ENCODE data around the gene IQCH.

The IQCH gene

DNA sequence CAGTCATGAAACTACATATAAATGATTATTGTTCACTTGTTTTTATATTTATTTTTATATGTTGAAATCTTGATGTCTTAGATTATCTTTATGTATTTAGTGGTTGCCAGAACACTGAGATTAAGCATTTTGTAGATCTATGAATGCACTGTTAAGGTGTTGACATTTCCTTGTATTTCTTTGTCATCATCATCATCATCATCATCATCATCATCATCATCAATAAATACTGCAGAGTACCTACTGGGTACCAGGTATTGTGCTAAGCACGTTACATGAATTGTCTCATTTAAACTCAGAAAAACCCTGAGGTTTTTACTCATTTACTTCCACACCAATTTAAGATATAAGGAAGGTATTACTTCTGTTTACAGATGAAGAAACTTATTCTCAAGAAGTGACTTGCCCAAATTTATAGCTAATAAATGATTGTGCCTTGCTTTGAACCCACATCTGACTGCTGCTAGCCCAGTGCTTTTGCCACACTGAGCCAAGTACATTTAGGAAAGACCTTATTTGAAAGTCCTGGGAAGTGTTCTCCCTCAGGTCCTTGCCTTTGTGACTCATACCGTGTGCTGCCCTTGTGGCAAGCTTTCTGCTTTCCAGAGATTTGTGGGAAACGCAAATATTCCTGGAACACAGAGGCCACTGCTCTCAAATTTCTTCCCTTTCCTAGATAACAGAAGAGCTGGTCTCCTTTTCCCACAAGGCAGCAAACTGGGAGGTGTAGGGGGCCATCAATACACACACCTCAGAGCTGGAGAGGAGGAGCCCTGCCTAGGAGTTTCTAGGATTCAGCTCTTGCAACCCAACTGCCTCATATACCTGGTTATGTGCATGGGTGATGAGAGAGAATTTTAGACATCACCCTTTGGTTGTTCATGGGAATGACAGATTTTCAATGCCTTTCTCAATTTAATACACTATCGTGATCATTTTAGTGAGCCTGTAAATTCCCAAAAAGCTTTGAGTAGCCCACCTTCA is 150.9 kb downstream of the IQCH start:
- no peaks in the 10 kb centered on the region for H3K27me3 ChIP-seq (ENCODE audit: insufficient read depth, low read length)
- H3K4me1 ChIP-seq (ENCODE audit: insufficient read depth, low read length) = peaks cover 23% of the 10 kb centered on the region; the same call in 1 of the 2 replicates
- H3K27ac ChIP-seq (ENCODE audit: low read length) = no peak overlapping the region
- no peaks in the 10 kb centered on the region for H3K9me3 ChIP-seq (ENCODE audit: insufficient read depth, low read depth, low read length)
- H3K36me3 ChIP-seq (ENCODE audit: insufficient read depth, low read depth, low read length) = no peaks in the 10 kb centered on the region
- no peak overlapping the region for H3K4me3 ChIP-seq (ENCODE audit: low read length)
- H3K9ac ChIP-seq (ENCODE audit: low read depth, low read length) = no peak overlapping the region

GRCh38 chr15:67406257-67406861 is 151.8 kb downstream of the IQCH start:
- H3K4me3 ChIP-seq (ENCODE audit: low read length) = no peak overlapping the region
- no peaks in the 10 kb centered on the region for H3K9me3 ChIP-seq (ENCODE audit: insufficient read depth, low read depth, low read length)
- no peaks in the 10 kb centered on the region for H3K36me3 ChIP-seq (ENCODE audit: insufficient read depth, low read depth, low read length)
- H3K9ac ChIP-seq (ENCODE audit: low read depth, low read length) = no peak overlapping the region
- no peaks in the 10 kb centered on the region for H3K27me3 ChIP-seq (ENCODE audit: insufficient read depth, low read length)
- peaks cover 23% of the 10 kb centered on the region; the same call in 1 of the 2 replicates for H3K4me1 ChIP-seq (ENCODE audit: insufficient read depth, low read length)
- no peak overlapping the region for H3K27ac ChIP-seq (ENCODE audit: low read length)

DNA sequence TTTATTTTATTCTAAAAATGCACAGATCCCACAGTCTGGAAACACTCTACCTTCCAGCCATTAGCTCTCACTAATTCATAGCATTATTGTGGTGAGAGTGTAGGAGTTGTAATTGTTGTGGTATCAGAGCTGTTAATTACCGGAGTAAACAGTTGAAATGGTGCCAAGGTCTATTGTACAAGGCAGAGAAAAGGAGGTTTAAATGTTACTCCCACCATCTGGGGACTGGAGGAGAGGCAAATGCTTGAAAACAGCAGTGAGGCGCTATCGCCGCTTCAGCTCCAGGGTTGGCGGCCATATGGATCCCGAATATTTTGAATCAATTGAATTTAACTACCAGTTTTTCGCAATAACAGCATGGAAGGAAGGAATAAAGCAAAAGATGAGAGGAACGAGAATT is 153.2 kb downstream of the IQCH start:
- H3K9ac ChIP-seq (ENCODE audit: low read depth, low read length) = no peak overlapping the region
- H3K4me3 ChIP-seq (ENCODE audit: low read length) = no peak overlapping the region
- no peaks in the 10 kb centered on the region for H3K36me3 ChIP-seq (ENCODE audit: insufficient read depth, low read depth, low read length)
- H3K9me3 ChIP-seq (ENCODE audit: insufficient read depth, low read depth, low read length) = no peaks in the 10 kb centered on the region
- H3K27me3 ChIP-seq (ENCODE audit: insufficient read depth, low read length) = no peaks in the 10 kb centered on the region
- peaks cover 23% of the 10 kb centered on the region; the same call in 1 of the 2 replicates for H3K4me1 ChIP-seq (ENCODE audit: insufficient read depth, low read length)
- H3K27ac ChIP-seq (ENCODE audit: low read length) = no peak overlapping the region

GRCh38 chr15:67409175-67409574 is 154.6 kb downstream of the IQCH start:
- H3K9ac ChIP-seq (ENCODE audit: low read depth, low read length) = no peak overlapping the region
- H3K9me3 ChIP-seq (ENCODE audit: insufficient read depth, low read depth, low read length) = no peaks in the 10 kb centered on the region
- H3K27ac ChIP-seq (ENCODE audit: low read length) = no peak overlapping the region

DNA sequence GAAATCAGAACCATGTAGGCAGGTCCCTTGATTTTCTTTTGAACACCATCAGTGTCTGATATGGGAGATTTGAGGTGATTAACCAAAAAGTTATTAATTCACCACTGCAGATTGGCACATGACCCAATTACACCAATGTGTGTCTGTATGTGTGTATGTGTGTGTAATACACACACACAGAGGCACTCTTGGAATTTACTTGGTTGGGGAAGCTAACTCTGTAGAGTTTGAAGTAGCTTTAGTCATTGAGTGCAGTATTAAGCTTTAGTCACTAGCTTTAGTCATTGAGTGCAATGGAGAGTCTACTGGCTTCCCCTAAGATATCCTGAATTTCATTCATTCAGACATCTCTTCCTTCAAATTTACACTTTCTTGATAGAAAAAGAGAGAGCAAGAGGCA is 156.9 kb downstream of the IQCH start:
- Histone ChIP-seq H3K4me3 (ENCODE audit: low read length) (no peak overlapping the region), H3K9me3 (ENCODE audit: insufficient read depth, low read depth, low read length) (no peaks in the 10 kb centered on the region), H3K36me3 (ENCODE audit: insufficient read depth, low read depth, low read length) (no peaks in the 10 kb centered on the region), H3K27ac (ENCODE audit: low read length) (no peak overlapping the region), H3K27me3 (ENCODE audit: insufficient read depth, low read length) (no peaks in the 10 kb centered on the region), H3K4me1 (ENCODE audit: insufficient read depth, low read length) (peaks cover 18% of the 10 kb centered on the region; the same call in 1 of the 2 replicates), H3K9ac (ENCODE audit: low read depth, low read length) (no peak overlapping the region)

More at GRCh38 chr15:67409175-67409574, 154.6 kb downstream of the IQCH start:
- Histone ChIP-seq H3K36me3 (ENCODE audit: insufficient read depth, low read depth, low read length) (no peaks in the 10 kb centered on the region), H3K4me1 (ENCODE audit: insufficient read depth, low read length) (peaks cover 18% of the 10 kb centered on the region; the same call in 1 of the 2 replicates), H3K27me3 (ENCODE audit: insufficient read depth, low read length) (no peaks in the 10 kb centered on the region), H3K4me3 (ENCODE audit: low read length) (no peak overlapping the region)

- H3K27me3 ChIP-seq (ENCODE audit: insufficient read depth, low read length) = no peaks in the 10 kb centered on the region; the same call in 1 of the 2 replicates
Measured at GRCh38 chr15:67413770-67414390, 159.3 kb downstream of the IQCH start.

DNA sequence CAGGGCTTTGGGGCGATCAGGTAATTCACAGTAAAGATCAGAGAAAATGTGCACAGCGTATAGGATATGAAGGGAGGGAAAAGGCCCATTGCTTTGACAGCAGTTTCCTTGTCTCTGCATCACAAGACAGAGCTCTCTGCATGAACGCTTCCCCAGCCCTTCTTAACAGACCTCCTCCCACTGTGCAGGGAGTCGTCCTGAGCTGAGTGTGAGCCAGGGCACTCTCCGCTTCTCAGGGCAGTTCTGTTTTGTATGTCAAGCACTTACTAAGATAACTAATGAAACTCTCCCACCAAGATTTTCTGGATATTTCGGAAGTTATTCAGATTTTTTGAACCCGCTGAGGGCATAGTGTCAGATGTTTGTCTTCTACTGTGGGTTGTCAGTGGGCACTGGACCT is 160.6 kb downstream of the IQCH start:
- Histone ChIP-seq H3K27me3 (ENCODE audit: insufficient read depth, low read length) (no peaks in the 10 kb centered on the region; the same call in 1 of the 2 replicates), H3K4me1 (ENCODE audit: insufficient read depth, low read length) (no peaks in the 10 kb centered on the region), H3K4me3 (ENCODE audit: low read length) (no peak overlapping the region), H3K36me3 (ENCODE audit: insufficient read depth, low read depth, low read length) (no peaks in the 10 kb centered on the region), H3K9ac (ENCODE audit: low read depth, low read length) (no peak overlapping the region), H3K9me3 (ENCODE audit: insufficient read depth, low read depth, low read length) (no peaks in the 10 kb centered on the region), H3K27ac (ENCODE audit: low read length) (no peak overlapping the region)

More at GRCh38 chr15:67413770-67414390, 159.3 kb downstream of the IQCH start:
- no peaks in the 10 kb centered on the region for H3K9me3 ChIP-seq (ENCODE audit: insufficient read depth, low read depth, low read length)
- H3K36me3 ChIP-seq (ENCODE audit: insufficient read depth, low read depth, low read length) = no peaks in the 10 kb centered on the region
- no peak overlapping the region for H3K4me3 ChIP-seq (ENCODE audit: low read length)
- H3K4me1 ChIP-seq (ENCODE audit: insufficient read depth, low read length) = peaks cover 6% of the 10 kb centered on the region; the same call in 1 of the 2 replicates
- no peak overlapping the region for H3K9ac ChIP-seq (ENCODE audit: low read depth, low read length)
- H3K27ac ChIP-seq (ENCODE audit: low read length) = no peak overlapping the region

GRCh38 chr15:67416891-67417290 is 162.3 kb downstream of the IQCH start:
- H3K27ac ChIP-seq (ENCODE audit: low read length) = no peak overlapping the region
- H3K36me3 ChIP-seq (ENCODE audit: insufficient read depth, low read depth, low read length) = no peaks in the 10 kb centered on the region
- no peaks in the 10 kb centered on the region for H3K4me1 ChIP-seq (ENCODE audit: insufficient read depth, low read length)
- H3K4me3 ChIP-seq (ENCODE audit: low read length) = no peak overlapping the region
- H3K9me3 ChIP-seq (ENCODE audit: insufficient read depth, low read depth, low read length) = no peaks in the 10 kb centered on the region
- H3K27me3 ChIP-seq (ENCODE audit: insufficient read depth, low read length) = no peaks in the 10 kb centered on the region; the same call in 1 of the 2 replicates
- no peak overlapping the region for H3K9ac ChIP-seq (ENCODE audit: low read depth, low read length)

DNA sequence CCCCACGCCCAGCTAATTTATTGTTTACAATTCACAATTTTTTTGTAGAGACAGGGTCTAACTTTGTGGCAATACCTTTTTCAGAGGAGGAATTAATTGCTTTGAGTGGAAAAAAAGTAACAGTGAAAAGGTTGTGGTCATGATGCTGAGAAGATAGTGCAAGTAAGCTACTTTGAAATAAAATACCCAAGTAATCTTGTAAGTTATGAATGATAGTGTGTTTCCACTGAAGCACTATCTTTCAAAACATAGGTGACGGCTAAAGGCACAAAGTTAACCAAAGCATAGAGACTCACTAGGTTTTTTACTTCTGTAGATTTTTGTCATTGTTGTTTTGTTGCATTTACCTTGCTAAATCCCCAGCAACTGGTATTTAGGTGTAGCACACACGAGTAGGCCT is 165.1 kb downstream of the IQCH start:
- H3K4me1 ChIP-seq (ENCODE audit: insufficient read depth, low read length) = no peaks in the 10 kb centered on the region
- no peak overlapping the region for H3K9ac ChIP-seq (ENCODE audit: low read depth, low read length)
- no peaks in the 10 kb centered on the region for H3K9me3 ChIP-seq (ENCODE audit: insufficient read depth, low read depth, low read length)
- no peaks in the 10 kb centered on the region; the same call in 1 of the 2 replicates for H3K27me3 ChIP-seq (ENCODE audit: insufficient read depth, low read length)
- no peaks in the 10 kb centered on the region for H3K36me3 ChIP-seq (ENCODE audit: insufficient read depth, low read depth, low read length)
- no peak overlapping the region for H3K4me3 ChIP-seq (ENCODE audit: low read length)
- H3K27ac ChIP-seq (ENCODE audit: low read length) = no peak overlapping the region

DNA sequence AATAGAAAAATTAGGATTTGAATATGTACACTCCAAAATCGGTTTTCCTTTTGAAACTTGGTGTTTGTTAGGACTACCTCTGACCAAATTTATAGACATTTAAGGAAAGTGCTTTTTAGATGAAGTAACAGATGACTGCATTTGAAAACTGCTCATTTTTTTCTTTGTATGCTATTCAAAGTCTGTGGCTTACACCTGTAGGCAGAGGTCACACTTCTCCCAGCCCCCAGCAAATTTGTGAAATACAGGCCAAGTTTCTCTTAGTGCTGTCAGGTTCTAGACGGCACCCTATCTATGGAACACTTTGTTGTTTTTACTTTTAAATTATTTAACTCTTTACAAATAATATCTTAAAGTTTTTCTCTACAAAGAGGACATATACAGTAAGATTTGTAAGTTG is 165.6 kb downstream of the IQCH start:
- no peaks in the 10 kb centered on the region; the same call in 1 of the 2 replicates for H3K27me3 ChIP-seq (ENCODE audit: insufficient read depth, low read length)
- no peak overlapping the region for H3K9ac ChIP-seq (ENCODE audit: low read depth, low read length)
- H3K27ac ChIP-seq (ENCODE audit: low read length) = no peak overlapping the region
- no peaks in the 10 kb centered on the region for H3K9me3 ChIP-seq (ENCODE audit: insufficient read depth, low read depth, low read length)
- H3K4me3 ChIP-seq (ENCODE audit: low read length) = no peak overlapping the region
- no peaks in the 10 kb centered on the region for H3K36me3 ChIP-seq (ENCODE audit: insufficient read depth, low read depth, low read length)
- no peaks in the 10 kb centered on the region for H3K4me1 ChIP-seq (ENCODE audit: insufficient read depth, low read length)

DNA sequence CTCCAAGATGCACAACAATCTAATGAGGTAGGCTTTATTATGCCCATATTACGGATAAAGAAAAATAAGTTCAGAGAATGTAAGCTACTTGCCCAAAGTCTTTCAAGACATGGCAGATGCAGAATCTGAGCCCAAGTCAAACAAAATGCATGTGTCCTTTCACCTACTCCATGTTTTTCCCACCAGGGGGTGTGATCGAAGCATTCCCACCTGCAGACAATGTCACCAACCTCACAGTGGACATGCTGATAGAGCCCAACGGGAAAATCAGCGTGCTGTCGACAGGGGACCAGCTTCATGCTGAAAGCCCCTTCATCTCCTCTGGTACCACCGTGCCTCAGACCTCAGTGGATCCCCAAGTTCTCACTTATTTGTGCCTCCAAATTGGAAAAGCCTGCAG is 166.5 kb downstream of the IQCH start:
- Histone ChIP-seq H3K4me3 (ENCODE audit: low read length) (no peak overlapping the region), H3K9me3 (ENCODE audit: insufficient read depth, low read depth, low read length) (no peaks in the 10 kb centered on the region), H3K36me3 (ENCODE audit: insufficient read depth, low read depth, low read length) (no peaks in the 10 kb centered on the region), H3K27me3 (ENCODE audit: insufficient read depth, low read length) (no peaks in the 10 kb centered on the region; the same call in 1 of the 2 replicates), H3K4me1 (ENCODE audit: insufficient read depth, low read length) (no peaks in the 10 kb centered on the region), H3K27ac (ENCODE audit: low read length) (no peak overlapping the region), H3K9ac (ENCODE audit: low read depth, low read length) (no peak overlapping the region)
